Measurements from ENCODE around the gene C6orf47.

Gene C6orf47

DNA sequence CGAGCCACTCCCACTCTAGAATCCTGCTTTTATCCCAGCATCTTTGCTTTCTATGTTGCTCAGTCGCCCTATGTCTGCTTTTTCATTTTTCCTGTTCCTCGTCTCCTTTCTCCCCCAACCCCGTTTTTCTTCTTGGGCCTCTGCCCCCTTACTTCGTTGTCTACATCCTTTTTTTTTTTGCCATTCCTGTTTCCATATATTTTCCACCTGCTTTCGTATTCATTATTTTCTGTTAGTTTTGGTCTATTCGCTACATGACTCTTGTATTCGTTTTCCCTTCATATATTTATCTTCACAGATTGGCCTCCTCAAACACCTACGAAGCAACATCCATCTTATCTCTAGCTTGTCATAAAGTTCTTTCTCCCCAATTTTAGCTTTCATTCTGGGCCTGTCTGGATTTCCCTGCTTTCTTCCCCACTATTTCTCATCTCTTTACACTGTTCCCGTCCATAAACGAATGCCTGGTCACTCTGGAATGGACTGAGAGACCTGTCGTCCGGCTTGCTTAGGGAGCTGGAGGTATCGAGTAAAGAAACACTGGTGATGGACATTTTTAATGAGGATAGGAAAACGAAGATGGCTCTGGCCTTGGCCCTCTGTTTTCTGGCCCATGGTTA, 39.1 kb downstream of the C6orf47 start:
- peaks cover 8% of the 10 kb centered on the region; the same call in 1 of the 2 replicates for H3K4me1 ChIP-seq (ENCODE audit: low read length)
- no peaks in the 10 kb centered on the region for H3K9me3 ChIP-seq (replicated peaks; ENCODE audit: insufficient read depth, low read length)
- peak overlapping the region; percentile 51; the same call in 1 of the 2 replicates for H2AFZ ChIP-seq (ENCODE audit: low read length)
- DNase-seq, result no peak
- H3K27me3 ChIP-seq (replicated peaks; ENCODE audit: insufficient read depth, low read length), result no peaks in the 10 kb centered on the region
- no peaks in the 10 kb centered on the region for H4K20me1 ChIP-seq (ENCODE audit: insufficient read depth, low read length)
- peaks cover 7% of the 10 kb centered on the region; the same call in 1 of the 2 replicates for H3F3A ChIP-seq (ENCODE audit: insufficient read depth, low read length)
- TF ChIP-seq EZH2 (optimal IDR thresholded peaks at IDR 0.05; ENCODE audit: low read depth, low read length) (no peak), EZH2phosphoT487 (IDR thresholded peaks at IDR 0.05; ENCODE audit: low read length) (no peak)
- TF ChIP-seq, protein P1, sequence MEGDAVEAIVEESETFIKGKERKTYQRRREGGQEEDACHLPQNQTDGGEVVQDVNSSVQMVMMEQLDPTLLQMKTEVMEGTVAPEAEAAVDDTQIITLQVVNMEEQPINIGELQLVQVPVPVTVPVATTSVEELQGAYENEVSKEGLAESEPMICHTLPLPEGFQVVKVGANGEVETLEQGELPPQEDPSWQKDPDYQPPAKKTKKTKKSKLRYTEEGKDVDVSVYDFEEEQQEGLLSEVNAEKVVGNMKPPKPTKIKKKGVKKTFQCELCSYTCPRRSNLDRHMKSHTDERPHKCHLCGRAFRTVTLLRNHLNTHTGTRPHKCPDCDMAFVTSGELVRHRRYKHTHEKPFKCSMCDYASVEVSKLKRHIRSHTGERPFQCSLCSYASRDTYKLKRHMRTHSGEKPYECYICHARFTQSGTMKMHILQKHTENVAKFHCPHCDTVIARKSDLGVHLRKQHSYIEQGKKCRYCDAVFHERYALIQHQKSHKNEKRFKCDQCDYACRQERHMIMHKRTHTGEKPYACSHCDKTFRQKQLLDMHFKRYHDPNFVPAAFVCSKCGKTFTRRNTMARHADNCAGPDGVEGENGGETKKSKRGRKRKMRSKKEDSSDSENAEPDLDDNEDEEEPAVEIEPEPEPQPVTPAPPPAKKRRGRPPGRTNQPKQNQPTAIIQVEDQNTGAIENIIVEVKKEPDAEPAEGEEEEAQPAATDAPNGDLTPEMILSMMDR (IDR thresholded peaks at IDR 0.05; ENCODE audit: low read length), result no peak
- H3K79me2 ChIP-seq (ENCODE audit: low read length), result peaks cover 59% of the 10 kb centered on the region
- no peaks in the 10 kb centered on the region for H3K9me2 ChIP-seq (replicated peaks; ENCODE audit: insufficient read depth, low read length)
- H3K9ac ChIP-seq (ENCODE audit: low read length), result peak overlapping the region; percentile 97
- H3K36me3 ChIP-seq (replicated peaks; ENCODE audit: insufficient read depth, low read length), result peaks cover 8% of the 10 kb centered on the region; the same call in 1 of the 2 replicates
- H3K27ac ChIP-seq (ENCODE audit: low read length), result peak overlapping the region; percentile 59; the same call in 1 of the 2 replicates
- H3K4me3 ChIP-seq (ENCODE audit: low read length), result peak overlapping the region; percentile 95
- peak overlapping the region; percentile 71 for H3K4me2 ChIP-seq (ENCODE audit: low read depth, low read length)

- H3K36me3 ChIP-seq (replicated peaks; ENCODE audit: insufficient read depth, low read length), result peaks cover 4% of the 10 kb centered on the region; the same call in 1 of the 2 replicates
- H2AFZ ChIP-seq (ENCODE audit: low read length), result peak within 1 kb of the TSS; percentile 63
- no peak for DNase-seq
- H3K27ac ChIP-seq (ENCODE audit: low read length), result peak within 1 kb of the TSS; percentile 99
- H3K79me2 ChIP-seq (ENCODE audit: low read length), result peaks cover 52% of the 10 kb centered on the region
- peaks cover 8% of the 10 kb centered on the region; the same call in 1 of the 2 replicates for H3K4me1 ChIP-seq (ENCODE audit: low read length)
- H3K4me3 ChIP-seq (ENCODE audit: low read length), result peak within 1 kb of the TSS; percentile 95
- H3K9ac ChIP-seq (ENCODE audit: low read length), result peak within 1 kb of the TSS; percentile 97
- no peaks in the 10 kb centered on the region for H3K27me3 ChIP-seq (replicated peaks; ENCODE audit: insufficient read depth, low read length)
- peaks cover 7% of the 10 kb centered on the region; the same call in 1 of the 2 replicates for H3F3A ChIP-seq (ENCODE audit: insufficient read depth, low read length)
- peak within 1 kb of the TSS; percentile 71 for H3K4me2 ChIP-seq (ENCODE audit: low read depth, low read length)
- TF ChIP-seq EZH2 (optimal IDR thresholded peaks at IDR 0.05; ENCODE audit: low read depth, low read length) (no peak), EZH2phosphoT487 (IDR thresholded peaks at IDR 0.05; ENCODE audit: low read length) (no peak)
- TF ChIP-seq, protein P1 (IDR thresholded peaks at IDR 0.05; ENCODE audit: low read length), result no peak
- no peaks in the 10 kb centered on the region for H3K9me2 ChIP-seq (replicated peaks; ENCODE audit: insufficient read depth, low read length)
- H4K20me1 ChIP-seq (ENCODE audit: insufficient read depth, low read length), result no peaks in the 10 kb centered on the region
- no peaks in the 10 kb centered on the region for H3K9me3 ChIP-seq (replicated peaks; ENCODE audit: insufficient read depth, low read length)
These were observed 39.8 kb downstream of the C6orf47 start, which contains the start of gene PRRC2A for GRCh38 chr6:31620586-31621319. Gene PRRC2A (plus strand): TSS chr6:31620715. CDS start chr6:31622790, 2,075 bp downstream.

DNA sequence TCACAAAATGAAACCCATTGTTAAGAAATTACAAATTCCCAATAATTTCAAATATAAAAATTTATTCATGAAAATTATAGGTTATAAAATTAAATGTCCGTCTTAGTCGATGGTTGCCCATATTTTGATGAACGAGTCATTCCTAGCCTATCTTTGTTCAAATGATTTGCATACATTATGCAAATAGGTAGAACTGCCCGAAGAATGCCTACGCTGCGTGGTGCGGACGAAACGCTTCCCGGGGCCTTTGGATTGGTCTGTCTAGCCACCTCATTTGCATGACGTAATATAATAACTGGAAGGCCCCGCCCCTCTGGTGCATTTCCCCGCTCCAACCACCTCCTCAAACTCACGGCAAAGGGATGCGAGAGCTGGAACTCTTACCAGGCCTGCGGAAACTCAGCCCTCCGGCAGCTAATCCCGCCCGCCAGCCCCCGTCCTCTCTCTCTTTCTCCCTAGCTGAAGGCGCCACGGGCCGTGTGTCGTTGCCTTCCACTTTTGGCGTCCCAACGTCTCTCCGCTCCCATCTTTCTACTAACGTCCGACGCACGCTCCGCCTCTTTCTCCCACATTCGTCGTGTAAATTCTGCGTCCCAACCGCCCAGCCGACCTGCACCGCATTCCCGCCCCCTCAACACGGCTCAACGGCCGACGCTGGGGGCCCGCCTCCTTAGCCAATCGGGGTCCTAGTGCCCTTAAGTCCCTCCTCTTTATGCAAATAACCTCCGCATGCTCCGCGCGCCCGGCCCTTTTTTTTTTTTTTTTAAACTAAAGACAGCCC, 40.6 kb downstream of the C6orf47 start:
- peaks cover 8% of the 10 kb centered on the region; the same call in 1 of the 2 replicates for H3F3A ChIP-seq (ENCODE audit: insufficient read depth, low read length)
- no peaks in the 10 kb centered on the region for H4K20me1 ChIP-seq (ENCODE audit: insufficient read depth, low read length)
- TF ChIP-seq EZH2 (optimal IDR thresholded peaks at IDR 0.05; ENCODE audit: low read depth, low read length) (no peak), EZH2phosphoT487 (IDR thresholded peaks at IDR 0.05; ENCODE audit: low read length) (no peak)
- TF ChIP-seq, protein P1 (IDR thresholded peaks at IDR 0.05; ENCODE audit: low read length), result no peak
- no peaks in the 10 kb centered on the region for H3K9me3 ChIP-seq (replicated peaks; ENCODE audit: insufficient read depth, low read length)
- H2AFZ ChIP-seq (ENCODE audit: low read length), result peak overlapping the region; percentile 63
- H3K9me2 ChIP-seq (replicated peaks; ENCODE audit: insufficient read depth, low read length), result no peaks in the 10 kb centered on the region
- peaks cover 44% of the 10 kb centered on the region for H3K79me2 ChIP-seq (ENCODE audit: low read length)
- peak overlapping the region; percentile 91 for H3K9ac ChIP-seq (ENCODE audit: low read length)
- peaks cover 9% of the 10 kb centered on the region for H3K4me1 ChIP-seq (ENCODE audit: low read length)
- peak overlapping the region; percentile 99 for H3K27ac ChIP-seq (ENCODE audit: low read length)
- peak; percentile 98 for DNase-seq
- peaks cover 3% of the 10 kb centered on the region; the same call in 1 of the 2 replicates for H3K36me3 ChIP-seq (replicated peaks; ENCODE audit: insufficient read depth, low read length)
- peak overlapping the region; percentile 72 for H3K4me3 ChIP-seq (ENCODE audit: low read length)
- H3K4me2 ChIP-seq (ENCODE audit: low read depth, low read length), result peak overlapping the region; percentile 66
- no peaks in the 10 kb centered on the region for H3K27me3 ChIP-seq (replicated peaks; ENCODE audit: insufficient read depth, low read length)

Measured in MM.1S (cell line).